Superior temporal gyrus (tissue), 1 donor: ENCODE data around the gene HES7.
A peak's percentile ranks its signal among the peaks of the same experiment; 100 is the strongest.
"Not testable (repeated sequence)": the region's sequence is repeated elsewhere in the genome, so short reads cannot be mapped to it uniquely, and the experiment has no call there.

Experiments used
- DNase-seq: peaks from one replicate; pipeline ENCODE4 v3.0.0-alpha.2; 2016; ENCODE audit errors: extremely low spot score

Gene HES7

DNA sequence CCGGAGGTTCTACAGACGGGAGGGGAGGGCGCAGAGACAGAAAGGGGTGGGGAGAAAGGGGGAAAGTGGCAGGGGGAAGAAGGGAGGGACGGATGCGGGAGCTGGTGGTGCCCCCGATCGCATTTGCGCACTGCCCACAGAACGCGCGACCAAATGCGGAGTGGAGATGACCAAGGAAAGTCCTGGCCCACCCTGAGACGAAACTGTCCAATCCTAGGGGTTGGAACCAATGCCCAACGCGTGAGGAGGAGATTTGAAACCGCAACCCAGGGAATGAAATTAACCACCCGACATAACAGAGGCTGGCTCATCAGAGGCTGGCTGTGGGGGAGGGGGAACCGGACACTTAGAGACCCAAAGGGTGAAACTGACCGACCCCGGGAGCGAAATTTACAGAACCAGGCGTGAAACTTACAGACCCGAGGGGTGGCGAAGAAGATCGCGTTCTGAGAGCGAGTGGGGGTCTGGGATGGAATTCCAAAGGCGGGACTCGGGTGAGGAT is 1.4 kb downstream of the HES7 start:
- peak; percentile 32 for DNase-seq

DNA sequence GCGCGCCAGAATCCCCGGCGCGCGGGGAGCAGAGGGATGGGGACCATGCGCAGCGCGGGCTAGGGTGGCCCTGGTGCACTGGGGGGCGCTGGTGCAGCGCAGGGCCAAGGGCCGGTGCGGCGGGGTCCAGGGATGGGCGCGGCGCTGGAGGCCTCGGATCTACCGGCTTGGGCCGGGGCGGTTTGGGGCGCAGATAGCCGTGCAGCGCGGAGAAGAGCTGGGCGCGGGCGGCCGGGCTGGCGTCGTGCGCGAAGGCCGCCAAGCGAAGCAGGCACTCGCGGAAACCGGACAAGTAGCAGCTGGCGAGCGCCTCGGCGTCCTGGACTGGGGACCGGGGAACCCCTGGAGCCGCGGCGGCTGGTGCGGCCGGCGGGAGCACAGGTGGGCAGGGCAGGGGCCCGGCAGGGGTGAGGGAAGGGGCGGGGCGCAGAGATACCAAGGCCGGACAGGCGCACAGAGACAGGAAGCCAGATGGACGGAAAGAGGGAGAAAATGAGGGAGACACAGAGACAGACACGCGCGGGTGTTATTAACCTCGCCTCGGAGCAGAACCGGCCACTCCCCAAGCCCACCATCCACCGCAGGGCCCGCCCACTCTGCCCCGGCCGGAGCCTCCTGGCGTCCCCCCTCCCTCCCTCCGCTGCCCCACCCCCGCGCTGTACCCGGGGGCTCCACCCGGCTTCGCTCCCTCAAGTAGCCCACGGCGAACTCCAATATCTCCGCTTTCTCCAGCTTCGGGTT is 2.1 kb downstream of the HES7 start:
- DNase-seq: peak; percentile 76

DNA sequence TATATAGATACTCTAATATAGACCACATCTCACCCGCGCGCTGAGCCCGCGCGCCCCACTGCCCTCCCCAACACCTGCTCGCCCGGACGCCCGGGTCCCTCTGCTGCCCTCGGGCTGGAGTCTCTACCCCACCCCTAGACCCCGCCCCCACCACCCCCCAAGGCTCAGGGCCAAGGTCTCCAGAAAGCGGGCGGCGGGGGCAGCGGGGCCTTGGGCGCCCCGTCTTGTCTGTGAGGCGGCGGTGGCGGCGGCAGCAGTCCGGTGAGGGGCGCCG is 2.6 kb downstream of the HES7 start:
- DNase-seq: no peak

DNA sequence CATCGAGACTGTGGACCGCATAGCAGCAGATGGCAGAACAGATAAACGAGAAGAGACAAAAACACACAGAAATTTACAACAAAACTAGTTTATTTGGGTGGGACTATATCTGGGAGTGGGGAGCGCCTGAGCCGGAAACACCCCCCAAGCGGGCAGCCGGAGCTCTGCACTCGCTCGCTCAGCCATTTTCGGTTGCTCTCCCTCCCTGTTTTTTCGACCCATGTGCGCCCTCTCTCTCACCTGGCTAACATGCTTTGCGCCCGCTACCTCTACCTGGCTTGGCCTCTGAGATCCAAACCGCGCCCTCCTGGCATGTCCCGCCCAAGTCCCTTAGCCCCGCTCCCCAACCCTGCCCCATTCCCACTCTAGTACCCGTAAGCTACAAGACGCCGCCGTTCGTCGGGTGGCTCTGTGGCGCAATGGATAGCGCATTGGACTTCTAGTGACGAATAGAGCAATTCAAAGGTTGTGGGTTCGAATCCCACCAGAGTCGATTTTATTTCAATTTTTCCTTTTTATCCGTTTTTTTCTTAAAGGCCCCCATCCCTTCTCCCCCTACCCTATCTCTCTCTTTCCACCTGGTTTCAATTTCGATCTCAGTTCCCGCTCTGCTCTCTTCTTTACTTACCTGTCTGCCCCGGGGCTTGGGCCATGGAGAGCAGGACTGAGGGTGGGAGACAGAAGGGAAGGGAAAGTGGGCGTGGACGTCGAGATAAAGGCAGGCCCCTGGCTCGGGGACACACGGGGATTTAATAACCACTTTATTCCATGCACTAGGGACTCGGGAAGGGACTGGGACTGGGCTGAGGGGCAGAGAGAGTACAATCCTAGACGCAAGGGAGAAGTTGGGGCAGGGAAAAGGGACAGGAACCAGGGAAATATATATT is 3.1 kb downstream of the HES7 start:
- peak; percentile 64 for DNase-seq

DNA sequence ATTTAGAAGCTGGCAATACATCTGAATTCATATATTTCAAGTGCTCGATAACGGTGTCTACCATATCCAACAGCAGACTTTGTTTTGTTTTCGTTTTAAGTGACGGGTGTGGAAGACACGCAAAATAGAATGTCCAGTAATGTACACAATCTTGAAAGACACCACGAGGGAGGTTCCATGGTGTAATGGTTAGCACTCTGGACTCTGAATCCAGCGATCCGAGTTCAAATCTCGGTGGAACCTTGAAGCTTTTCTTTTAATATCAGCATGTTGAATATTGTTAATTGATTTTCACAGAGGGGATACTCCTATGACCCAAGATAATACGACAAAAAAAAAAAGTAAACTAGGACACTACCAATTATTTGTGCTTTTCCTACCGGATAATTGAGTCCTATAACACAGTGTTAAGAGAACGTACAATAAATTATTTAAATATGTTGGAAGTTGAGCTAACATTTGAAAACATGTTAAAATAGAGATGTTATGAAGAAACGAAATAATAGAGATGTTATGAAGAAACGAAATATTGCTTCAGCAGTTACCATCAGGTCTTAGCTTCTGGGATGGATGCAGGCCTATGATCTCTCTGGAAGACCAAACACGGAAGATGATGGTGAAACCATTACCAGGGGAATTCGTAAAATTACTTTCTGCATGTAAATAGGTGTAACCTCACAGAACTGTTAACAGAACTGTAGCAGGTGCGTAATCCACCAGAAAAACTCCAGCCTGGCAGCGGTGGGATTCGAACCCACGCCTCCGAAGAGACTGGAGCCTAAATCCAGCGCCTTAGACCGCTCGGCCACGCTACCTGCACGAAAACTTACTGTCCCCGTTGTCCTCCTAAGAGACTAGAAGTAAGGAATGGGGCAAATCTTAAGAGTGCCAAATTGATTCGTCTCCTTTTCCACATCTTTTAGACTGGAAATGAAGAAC is 4.1 kb downstream of the HES7 start:
- peak; percentile 97 for DNase-seq

DNA sequence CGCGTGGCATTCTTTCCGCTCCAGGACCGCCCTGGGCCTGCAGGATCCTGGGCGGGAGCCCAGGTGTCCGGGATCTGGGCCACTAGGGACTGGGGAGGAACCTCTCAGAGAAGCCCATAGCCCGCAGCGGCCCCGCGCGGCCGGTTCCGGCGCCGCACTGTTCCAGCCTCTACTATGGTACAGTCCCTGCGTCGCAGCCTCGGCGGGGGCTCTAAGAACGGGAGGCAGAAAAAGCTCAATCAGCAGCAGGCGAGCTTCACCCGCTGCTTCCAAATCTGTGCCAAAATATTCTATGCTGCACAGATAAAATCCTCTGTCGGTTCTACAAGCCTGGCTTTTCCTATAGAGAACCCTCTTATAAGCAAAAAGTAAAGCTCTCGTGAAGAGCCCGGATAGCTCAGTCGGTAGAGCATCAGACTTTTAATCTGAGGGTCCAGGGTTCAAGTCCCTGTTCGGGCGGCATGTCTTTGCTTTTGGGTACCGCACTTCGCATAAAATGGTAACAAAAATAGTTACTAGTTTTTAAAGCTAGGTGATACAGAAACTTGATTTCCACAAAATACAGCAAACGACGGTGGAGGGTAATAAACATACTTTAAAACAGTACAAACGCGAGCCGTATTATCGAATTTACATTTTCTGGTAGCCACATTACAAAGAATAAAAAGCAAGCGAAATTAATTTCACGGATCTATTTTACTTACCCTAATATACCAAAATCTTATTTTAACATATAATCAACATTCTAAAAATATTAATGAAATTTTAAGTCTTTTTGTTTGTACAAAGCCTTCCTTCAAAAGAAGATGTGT is 4.9 kb downstream of the HES7 start:
- peak; percentile 96 for DNase-seq

DNA sequence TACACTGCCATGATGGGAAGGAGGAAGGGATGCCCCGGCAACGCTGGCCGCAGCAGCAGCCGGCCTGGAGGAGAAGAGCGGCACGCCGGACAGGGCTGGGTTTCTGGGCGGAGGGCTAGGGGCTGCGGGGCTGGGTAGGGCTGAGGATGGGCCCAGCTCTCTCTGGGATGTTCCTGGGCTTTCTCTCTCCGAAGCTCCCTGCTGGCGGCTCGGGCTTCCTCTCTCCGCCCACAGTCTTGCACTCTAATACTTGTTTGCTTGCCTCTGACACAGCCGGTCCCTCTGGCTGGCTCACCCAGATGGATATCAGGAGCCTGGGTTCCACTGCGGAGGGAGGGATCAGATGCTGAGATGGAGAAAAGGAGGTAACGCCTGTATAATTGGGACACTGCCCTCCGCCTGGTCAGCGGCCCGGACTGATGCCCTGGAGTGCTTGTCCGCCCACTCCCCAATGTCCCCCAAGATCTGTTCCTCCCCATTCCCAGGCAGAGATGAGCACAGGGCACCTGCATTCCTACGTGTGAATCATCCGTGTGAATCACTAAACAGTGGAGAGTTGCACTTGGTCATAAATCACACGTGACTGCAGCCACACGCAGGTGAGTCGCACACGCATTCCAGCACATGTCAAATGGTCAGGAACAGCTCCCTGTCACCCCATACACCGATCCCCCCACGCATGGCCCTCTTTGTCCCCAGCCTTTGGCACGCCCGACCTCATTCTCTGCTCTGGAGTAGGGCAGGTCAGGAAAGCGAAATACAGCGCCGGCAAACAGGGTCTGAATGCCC is 5.7 kb downstream of the HES7 start, which contains the start of gene ALOXE3:
Gene ALOXE3, minus strand, starts transcription at position 535 of the 789 bp plus-strand sequence. Its CDS starts 524 bp downstream, at position 11.
- peak; percentile 33 for DNase-seq

DNA sequence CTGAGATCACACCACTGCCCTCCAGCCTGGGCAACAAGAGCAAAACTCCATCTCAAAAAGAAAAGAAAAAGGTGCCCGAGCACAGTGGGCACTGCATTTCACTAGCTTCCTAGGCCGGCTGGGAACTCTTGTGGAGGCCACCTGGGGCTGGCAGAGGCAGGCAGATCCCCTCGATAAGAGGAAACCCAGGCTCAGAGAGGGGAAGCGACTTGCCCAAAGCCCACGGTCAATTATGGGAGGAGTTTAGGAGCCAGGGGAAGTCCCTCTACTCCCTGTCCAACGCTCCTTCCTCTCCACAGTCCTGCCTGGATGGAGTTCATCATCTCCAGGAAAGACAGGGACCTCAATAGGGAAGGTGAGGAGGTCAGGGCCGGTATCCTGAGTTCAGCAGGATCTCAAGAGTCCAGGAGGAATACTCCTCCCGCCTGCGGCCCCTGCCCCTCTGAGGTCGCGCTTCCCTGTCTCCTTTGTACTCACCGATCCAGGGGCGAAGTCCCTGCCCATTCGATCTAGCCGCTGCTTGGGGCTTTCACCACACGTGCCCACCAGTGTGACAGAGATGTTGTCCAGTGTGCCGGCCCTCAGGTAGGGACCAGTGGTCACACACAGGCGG is 6.4 kb downstream of the HES7 start:
- DNase-seq: no peak

DNA sequence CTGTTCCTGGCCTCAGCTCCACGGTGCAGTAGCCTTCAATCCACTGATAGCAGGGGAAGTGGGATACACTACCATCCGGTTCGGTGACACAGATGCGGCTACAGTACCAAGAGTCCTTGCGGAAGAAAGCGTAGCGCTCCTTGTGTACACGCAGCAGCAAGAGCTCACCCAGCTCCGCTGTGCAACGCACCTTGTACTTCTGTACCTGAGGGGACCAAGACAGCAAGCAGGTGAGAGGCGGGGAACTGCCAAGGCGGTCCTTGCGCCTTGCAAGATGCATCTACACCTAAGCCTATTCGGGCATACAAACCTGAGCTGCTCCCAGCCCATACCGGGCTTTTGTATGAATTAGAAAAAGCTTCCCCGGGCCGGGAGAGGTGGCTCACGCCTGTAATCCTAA is 7.1 kb downstream of the HES7 start:
- DNase-seq: no peak

DNA sequence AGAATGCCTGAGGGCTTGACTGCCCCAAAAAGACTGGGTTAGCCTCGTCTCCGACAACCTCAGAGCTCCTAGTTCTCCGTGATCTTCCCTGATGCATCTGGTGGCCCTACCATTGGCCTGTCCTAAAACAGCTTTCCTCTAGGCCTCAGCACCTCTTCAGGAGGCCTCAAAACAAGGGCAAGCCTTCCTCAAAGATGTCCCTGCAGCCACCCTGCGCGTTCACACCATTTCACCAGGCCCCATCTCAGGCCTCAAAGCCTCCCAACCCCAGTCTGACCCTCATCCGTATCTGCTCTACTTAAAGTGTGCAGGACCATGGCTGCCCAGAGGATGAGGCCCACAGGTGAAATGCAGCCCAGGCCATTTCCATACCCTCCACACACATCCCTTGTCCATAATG is 13.0 kb downstream of the HES7 start:
- no peak for DNase-seq

DNA sequence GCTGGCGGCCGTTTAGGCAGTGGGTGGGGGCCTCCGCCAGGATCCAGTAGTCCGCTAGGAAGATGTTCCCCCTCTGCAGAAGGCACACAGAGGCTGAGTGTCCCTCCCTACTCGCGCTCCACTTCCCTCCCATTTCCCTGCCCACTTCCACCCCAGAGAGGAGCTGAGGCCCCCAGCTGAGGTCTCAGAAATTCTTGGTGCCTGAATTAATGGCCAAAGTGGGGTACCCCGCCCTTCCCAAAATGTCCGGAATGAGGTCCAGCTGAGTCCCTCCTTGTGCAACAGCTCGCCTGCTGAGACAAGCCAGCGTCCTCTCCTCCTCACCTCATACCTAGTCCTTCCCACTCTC is 13.5 kb downstream of the HES7 start:
- no peak for DNase-seq

DNA sequence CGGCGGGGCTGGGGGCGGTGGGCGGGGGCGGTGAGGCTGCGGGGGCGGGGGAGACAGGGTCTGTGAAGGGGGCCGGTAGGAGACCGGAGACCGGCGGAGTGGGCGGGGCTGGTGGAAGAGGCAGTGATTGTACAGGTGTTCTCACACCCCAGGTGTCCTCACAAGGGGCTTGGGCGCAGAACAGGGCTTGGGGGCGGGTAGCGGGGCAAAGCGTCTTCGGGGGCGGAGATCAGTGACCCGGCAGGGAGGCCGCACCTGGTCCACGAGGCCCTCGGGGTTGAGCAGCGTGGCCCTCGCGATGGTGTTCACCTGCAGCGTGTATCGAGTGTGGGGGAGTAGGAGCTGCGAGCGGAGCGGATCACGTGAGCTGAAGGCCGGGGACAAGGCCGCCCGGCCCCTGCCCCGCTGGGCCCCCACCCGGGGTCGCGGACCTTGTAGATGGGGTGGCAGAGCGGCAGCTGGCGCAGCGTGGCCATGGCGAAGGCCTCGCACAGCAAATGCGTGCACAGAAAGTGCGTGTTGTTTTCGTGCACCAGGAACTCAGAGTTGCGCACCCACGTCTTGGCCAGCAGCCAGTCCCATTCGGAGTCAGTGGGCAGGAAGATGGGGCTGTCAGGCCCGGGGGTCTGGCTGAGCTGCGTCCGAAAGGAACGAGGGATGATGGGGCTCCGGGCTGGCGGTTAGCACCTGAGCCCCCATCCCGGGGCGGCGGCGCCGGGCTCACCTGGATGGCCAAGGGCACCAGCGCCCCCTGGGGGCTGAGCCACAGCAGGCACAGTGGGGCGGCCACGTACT is 14.0 kb downstream of the HES7 start:
- DNase-seq: no peak

DNA sequence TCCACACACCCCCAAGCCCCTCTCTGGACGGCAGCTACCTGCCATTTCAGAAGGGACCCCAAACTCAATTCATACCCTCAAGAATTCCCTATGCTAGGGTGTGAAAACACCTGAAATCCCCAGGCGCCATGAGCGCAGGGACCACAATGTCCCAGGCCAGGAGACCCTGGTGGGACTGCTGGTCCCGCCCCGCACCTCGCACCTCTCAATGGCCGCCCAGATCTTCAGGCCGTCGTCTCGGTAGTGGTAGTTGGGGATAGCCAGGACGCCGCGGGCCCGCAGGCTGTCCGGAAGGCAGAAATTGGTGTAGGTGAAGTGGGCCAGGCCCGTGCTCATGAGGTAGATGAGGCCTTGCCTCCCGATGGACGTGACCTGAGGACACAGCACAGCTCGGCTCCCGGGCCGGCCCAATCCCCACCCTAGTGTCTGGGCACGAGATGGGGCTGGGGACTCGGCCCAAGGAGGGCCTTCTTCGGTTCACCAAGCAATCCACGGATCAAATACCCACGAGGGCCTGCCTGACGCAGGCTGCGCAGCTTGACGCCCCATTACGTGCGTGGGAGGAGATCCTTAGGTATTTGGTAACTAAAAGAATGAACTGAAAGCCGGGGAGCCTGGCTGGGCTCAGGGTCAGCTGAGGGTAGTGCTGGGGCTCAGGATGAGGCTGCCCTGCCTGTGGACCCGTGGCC is 14.8 kb downstream of the HES7 start:
- DNase-seq: no peak

DNA sequence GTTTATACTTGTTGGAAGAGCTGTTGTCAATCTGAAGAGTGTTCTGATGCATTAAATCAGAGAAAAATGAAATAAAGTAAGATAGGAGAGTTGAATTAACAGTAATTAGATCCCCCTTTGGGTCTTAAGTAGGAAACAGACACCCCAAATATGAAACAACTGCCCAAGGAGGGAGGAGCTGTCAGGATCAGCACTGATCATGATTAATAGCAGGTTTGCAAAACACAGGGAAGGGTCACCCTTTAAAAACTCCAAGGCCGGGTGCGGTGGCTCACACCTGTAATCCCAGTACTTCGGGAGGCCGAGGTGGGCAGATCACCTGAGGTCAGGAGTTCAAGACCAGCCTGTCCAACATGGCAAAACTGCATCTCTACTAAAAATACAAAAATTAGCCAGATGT is 16.9 kb downstream of the HES7 start:
- not testable (repeated sequence) for DNase-seq

DNA sequence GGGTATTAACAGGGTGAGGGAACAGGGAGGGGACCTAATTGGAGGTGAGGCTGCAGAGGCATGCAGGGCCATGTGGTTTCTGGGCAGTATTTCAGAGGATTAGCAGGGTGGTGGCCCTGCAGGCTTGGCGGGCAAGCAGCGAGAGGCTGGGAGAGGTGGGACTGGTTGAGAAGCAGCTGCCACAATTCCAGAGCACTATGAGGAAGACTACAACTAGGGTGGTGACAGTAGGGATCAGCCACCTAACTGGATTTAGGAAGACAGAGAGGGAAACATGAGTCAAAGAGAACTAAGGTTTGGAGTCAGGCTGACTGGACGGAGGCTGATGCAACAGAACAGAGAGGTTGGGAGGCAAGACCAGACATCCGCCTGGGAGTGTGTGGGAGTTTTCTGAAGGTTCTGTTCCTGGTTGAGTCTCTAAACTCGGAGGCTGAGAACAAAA is 17.9 kb downstream of the HES7 start:
- DNase-seq: no peak

DNA sequence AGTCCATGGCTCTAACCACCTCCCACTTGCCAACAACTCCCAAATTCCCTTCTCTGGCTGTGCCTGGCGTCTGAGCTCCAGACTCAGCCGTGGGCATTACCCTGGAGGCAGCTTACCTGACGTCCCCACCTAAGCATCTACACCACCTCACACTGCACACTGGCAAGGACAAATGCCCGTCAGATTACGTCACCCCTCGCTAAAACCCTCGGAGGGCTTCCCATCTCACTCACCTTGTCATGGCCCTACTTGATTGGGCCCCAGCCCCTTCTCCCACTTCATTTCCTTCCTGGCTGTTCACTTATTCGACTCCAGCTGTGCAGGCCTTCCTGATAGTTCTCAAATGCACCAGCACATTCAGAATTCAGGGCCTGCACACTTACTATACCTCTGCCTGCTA is 19.0 kb downstream of the HES7 start:
- DNase-seq: no peak

DNA sequence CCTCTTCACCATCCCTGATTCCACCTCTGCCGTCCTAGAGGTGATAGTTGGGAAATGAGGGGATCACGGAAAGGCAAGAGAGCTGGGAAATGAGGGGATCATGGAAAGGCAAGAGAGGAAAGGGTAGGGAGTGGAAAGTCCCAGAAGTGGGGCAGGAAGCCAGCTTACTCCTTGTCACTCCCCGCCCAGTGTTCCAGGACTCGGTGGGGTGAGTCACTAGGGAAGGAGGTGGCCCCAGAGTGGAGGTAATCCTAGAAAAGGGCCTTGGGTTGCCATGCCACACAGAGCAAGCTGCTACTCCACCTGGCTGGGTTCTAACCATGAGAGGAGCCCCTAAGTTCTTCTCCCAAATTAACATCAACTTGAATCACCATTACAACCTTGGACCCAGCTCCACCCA is 20.4 kb downstream of the HES7 start:
- no peak for DNase-seq

DNA sequence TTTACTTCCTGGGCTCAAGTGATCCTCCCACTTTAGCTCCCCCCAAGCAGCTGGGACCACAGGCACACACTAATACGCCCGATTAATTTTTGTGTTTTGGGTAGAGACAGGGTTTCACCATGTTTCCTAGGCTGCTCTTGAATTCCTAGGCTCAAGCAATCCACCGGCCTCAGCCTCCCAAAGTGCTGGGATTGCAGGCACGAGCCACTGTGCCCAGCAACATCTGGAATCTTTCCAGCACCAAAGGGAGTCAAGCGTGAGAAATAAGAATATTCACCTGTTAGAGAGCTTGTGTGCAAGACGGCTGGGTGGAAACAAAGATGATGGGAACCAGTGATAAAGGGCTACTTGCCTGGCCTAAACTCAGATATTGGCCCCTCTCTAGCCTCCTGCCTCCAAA is 22.2 kb downstream of the HES7 start:
- no peak for DNase-seq
